GM10248 (cell line): Measurements from ENCODE around the gene SFXN4.
"Not testable (repeated sequence)": the region's sequence is repeated elsewhere in the genome, so short reads cannot be mapped to it uniquely, and the experiment has no call there.

ENCODE experiments used
- CTCF ChIA-PET: fragments of 300-600 bp; sonication (Branson Sonifier 250); formaldehyde crosslinking; extraction: SDS; loops from one replicate; lab custom pipeline; 2021; ENCODE audit warnings: antibody characterized with exemption; lab: Yijun Ruan, JAX
- POLR2A ChIA-PET: fragments of 350-650 bp; sonication (Branson Sonifier 250); formaldehyde crosslinking; extraction: SDS; loops from one replicate; lab custom pipeline; 2020; ENCODE audit warnings: antibody characterized with exemption; lab: Yijun Ruan, JAX
- DNase-seq: peaks from one replicate; pipeline ENCODE4 v3.0.0; 2012; ENCODE audit errors: extremely low spot score
- TF ChIP-seq, protein P1 (sequence below): IDR thresholded peaks from 2 replicates; pipeline ENCODE4 v1.5.1; 2012; ENCODE audit warnings: mild to moderate bottlenecking, low read depth; ENCODE audit errors: extremely low read depth, missing control alignments, control extremely low read depth

SFXN4 gene

DNA sequence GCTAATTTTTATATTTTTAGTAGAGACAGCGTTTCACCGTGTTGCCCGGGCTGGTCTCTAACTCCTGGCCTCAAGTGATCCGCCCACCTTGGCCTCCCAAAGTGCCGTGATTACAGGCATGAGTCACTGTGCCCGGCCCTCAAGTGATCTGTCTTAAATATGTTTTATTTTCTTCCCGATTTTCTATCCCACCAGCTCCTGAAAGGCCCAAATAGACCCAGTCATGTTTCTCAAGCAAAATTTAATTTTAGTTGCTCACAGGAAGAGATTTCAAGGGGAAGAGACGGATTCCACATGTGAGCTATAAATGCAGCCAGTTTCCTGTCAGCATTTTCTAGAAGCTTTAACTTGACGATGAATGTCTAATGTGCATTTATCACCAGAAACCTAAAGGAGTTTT is 49.6 kb downstream of the SFXN4 start:
- POLR2A ChIA-PET, result interaction anchor here (0.7 kb wide), 1 partner anchor 481 kb away, joined by 4 read pairs; no protein-coding TSS in a partner anchor
- TF ChIP-seq, protein P1, sequence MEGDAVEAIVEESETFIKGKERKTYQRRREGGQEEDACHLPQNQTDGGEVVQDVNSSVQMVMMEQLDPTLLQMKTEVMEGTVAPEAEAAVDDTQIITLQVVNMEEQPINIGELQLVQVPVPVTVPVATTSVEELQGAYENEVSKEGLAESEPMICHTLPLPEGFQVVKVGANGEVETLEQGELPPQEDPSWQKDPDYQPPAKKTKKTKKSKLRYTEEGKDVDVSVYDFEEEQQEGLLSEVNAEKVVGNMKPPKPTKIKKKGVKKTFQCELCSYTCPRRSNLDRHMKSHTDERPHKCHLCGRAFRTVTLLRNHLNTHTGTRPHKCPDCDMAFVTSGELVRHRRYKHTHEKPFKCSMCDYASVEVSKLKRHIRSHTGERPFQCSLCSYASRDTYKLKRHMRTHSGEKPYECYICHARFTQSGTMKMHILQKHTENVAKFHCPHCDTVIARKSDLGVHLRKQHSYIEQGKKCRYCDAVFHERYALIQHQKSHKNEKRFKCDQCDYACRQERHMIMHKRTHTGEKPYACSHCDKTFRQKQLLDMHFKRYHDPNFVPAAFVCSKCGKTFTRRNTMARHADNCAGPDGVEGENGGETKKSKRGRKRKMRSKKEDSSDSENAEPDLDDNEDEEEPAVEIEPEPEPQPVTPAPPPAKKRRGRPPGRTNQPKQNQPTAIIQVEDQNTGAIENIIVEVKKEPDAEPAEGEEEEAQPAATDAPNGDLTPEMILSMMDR, result no peak
- no peak for DNase-seq
- CTCF ChIA-PET, result interaction anchor here (1.0 kb wide), 2 partner anchors 16 to 48 kb away, joined by 3 read pairs; no protein-coding TSS in a partner anchor

DNA sequence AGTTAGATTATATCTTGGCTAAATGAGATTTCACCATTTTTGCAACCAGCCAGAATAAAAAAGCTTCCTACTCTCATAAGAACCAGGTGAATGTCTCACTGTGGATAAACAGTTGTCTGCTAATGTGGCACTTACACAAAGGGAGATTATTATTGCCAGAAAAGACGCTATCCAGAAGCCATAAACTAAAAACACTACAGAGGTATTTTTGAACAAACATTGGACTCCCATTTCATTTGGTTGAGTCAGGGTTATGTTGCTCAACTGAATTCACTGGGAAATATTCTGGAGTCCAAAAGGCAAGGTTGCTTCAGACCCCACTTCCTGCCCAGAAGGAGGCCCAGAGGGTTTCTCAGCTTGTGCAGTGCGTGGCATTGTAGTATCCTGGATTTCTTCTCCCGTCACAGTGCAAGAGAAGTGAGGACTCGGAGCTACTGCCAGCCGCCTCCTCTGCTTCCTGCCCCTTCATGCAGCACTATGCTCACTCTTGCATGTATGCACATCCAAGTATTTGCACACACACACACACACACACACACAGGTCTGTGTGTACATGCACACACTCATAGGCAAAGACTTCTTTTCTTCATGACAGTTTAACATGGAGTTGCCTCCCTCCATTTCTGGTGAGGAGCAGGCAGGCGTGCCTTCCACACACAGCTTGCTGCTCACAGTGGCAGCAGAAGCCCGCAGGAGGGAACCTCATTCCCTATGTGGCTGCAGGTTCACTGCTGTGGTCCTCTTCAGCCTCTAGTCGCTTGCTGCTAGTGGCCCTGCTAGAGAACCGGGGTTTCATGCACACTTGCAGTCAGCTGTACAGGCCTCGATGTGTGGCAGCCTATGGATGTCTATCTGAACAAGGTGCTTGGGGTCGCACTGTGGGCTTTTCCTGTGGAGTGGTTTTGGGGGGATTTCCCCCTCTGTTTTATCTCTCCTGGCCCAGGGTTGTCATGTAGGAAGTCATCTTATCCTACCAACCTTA is 51.5 kb downstream of the SFXN4 start:
- ChIA-PET CTCF (no interaction called here), POLR2A (interaction anchor here (0.6 kb wide), 1 partner anchor 10 kb away, joined by 3 read pairs; no protein-coding TSS in a partner anchor)
- TF ChIP-seq, protein P1, result no peak
- no peak for DNase-seq

DNA sequence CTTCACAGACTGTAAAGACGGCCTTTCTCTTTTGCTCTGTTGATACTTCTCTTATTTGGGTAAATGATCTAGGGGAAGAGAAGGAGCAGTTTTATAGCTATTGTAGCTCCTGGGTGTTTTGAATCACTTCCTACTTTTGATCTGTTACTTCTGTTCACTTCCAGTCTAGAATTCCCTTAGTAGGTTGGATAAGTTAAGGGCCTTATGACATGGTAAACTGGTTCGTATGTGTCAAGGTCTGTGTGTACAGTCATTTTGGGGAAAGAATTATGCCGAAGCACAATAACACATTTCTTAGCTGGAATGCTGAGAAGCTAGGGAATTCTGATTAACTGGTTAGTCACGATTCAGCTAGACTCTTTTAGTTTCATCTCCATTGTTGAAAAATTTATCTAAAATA is 53.5 kb downstream of the SFXN4 start:
- DNase-seq, result no peak
- POLR2A ChIA-PET, result interaction anchor here (0.8 kb wide), 1 partner anchor 226 kb away, joined by 6 read pairs; no protein-coding TSS in a partner anchor
- CTCF ChIA-PET, result no interaction called here

DNA sequence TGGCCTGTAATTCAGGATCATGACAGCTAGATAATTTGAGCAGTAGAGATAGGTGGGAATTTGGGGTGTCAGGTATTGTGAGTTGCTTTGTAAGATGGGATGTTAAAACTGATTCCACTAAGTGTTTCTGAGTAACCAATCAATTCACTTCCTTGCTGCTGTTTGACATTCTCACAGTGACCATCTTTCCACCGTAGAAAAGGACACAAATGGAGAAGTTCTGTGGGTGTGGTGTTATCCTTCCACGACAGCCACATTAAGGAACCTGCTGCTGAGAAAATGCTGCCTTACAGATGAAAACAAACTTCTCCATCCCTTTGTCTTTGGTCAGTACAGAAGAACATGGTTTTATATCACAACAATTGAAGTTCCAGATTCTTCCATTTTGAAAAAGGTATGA is 57.7 kb downstream of the SFXN4 start:
- DNase-seq, CTCF ChIA-PET, POLR2A ChIA-PET: not testable (repeated sequence)

More for the DNA sequence above, 53.5 kb downstream of the SFXN4 start:
- TF ChIP-seq, protein P1, result no peak

DNA sequence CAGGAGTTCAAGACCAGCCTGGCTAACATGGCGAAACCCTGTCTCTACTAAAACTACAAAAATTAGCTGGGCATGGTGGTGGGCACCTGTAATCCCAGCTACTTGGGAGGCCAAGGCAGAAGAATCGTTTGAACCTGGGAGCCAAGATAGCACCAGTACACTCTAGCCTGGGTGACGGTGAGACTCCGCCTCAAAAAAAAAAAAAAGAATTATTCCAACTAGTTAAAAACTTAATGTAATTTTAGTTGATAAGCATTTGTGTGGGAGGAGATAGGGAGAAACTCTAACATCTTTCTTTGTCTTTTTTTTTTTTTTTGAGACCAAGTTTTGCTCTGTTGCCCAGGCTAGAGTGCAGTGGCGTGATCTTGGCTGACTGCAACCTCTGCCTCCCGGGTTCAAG is 58.4 kb downstream of the SFXN4 start:
- POLR2A ChIA-PET, result not testable (repeated sequence)

DNA sequence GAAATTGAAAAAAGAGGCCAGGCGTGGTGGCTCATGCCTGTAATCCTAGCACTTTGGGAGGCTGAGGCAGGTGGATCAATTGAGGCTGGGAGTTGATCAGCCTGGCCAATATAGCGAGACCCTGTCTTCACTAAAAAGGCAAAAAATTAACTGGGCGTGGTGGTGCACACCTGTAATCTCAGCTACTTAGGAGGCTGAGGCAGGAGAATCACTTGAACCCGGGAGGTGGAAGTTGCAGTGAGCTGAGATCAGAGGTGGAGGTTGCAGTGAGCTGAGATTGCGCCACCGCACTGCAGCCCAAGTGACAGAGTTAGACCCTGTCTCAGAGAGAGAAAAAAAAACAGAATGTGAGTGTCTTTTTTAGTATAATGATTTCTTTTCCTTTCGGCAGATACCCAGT is 59.6 kb downstream of the SFXN4 start:
- POLR2A ChIA-PET, DNase-seq: not testable (repeated sequence)
- CTCF ChIA-PET, result interaction anchor here (1.3 to 2.2 kb wide), 2 partner anchors 14 to 23 kb away, joined by 4 to 6 read pairs; no protein-coding TSS in a partner anchor

More for the DNA sequence above, 58.4 kb downstream of the SFXN4 start:
- CTCF ChIA-PET, result interaction anchor here (1.0 kb wide), 1 partner anchor 9 kb away, joined by 3 read pairs; no protein-coding TSS in a partner anchor
- DNase-seq, result not testable (repeated sequence)

DNA sequence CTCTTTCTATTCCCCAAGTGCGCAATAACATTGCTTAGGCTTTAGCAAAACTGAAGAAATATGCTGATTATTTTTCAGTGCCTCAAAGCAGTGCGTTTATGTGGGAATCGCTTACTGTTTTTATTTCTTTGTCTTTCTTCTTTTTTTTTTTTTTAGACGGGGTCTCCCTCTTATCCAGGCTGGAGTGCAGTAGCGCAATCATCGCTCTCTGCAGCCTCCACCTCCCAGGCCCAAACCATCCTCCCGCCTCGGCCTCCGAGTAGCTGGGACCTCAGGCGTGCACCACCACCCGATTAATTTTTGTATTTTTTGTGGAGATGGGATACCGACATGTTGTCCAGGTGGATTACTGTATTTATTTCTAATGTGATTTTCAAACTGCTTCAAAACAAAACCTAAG is 60.4 kb downstream of the SFXN4 start:
- ChIA-PET POLR2A (interaction anchor here (0.8 kb wide), 1 partner anchor 15 kb away, joined by 3 read pairs; no protein-coding TSS in a partner anchor), CTCF (interaction anchor here (2.2 kb wide), 1 partner anchor 15 kb away, joined by 6 read pairs; no protein-coding TSS in a partner anchor)
- TF ChIP-seq, protein P1, result no peak
- no peak for DNase-seq

DNA sequence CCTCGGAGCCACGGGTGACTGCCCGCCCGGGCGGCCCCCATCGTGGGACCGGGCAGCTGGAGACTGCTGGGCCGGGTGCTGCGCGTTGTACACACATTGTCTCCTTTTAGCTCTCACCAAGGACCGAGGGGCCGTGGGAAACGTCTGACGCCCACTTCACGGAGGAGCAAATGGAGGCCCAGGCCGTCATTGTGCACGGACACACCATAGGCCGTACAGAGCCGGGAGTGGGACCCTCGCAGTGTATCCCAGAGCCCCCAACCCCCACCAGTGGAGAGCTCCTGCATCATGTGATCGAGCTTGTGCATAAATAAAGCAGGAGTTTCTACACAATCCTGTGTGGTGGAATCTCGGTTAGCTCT is 60.9 kb downstream of the SFXN4 start:
- peak; percentile 44 for DNase-seq
- ChIA-PET POLR2A (interaction anchor here (0.5 to 0.8 kb wide), 3 partner anchors 9 to 19 kb away, joined by 3 to 5 read pairs (median 3); no protein-coding TSS in a partner anchor), CTCF (interaction anchor here (1.2 to 2.2 kb wide), 2 partner anchors 15 to 94 kb away, joined by 3 to 6 read pairs; no protein-coding TSS in a partner anchor)
- TF ChIP-seq, protein P1, result no peak
